ENCODE results near the gene DENND4A.

- TF ChIP-seq CTCF (IDR thresholded peaks at IDR 0.05) (no peak), POLR2AphosphoS5 (IDR thresholded peaks at IDR 0.05) (no peak), POLR2A (IDR thresholded peaks at IDR 0.05) (no peak)
Measured at GRCh38 chr15:65620833-65621232, 171.3 kb downstream of the DENND4A start.

All from transverse colon (tissue), 4 donors.